MM.1S (cell line): ENCODE measurements around the gene CD44.

Experiments used
- DNase-seq: peaks from one replicate; pipeline ENCODE4 v3.0.0-alpha.2; 2015
- H2AFZ ChIP-seq: fragments of 300-600 bp; sonication (generic); 2 replicates; pipeline ENCODE4 v1.6.0; 2016; ENCODE audit warnings: antibody characterized with exemption, low read length
- H3F3A ChIP-seq: fragments of 300-600 bp; sonication (generic); 2 replicates; pipeline ENCODE4 v1.6.1; 2016; ENCODE audit warnings: mild to moderate bottlenecking, antibody characterized with exemption, low read length, moderate library complexity, mixed read lengths; ENCODE audit not compliant: insufficient read depth
- H3K27ac ChIP-seq: fragments of 300-600 bp; sonication (generic); 2 replicates; pipeline ENCODE4 v1.5.1; 2016; ENCODE audit warnings: mild to moderate bottlenecking, low read length
- H3K27me3 ChIP-seq: fragments of 300-600 bp; sonication (generic); replicated peaks from 2 replicates; pipeline ENCODE4 v1.6.0; 2016; ENCODE audit warnings: low read length; ENCODE audit not compliant: insufficient read depth
- H3K36me3 ChIP-seq: fragments of 300-600 bp; sonication (generic); replicated peaks from 2 replicates; pipeline ENCODE4 v1.6.1; 2016; ENCODE audit warnings: mild to moderate bottlenecking, low read length, mixed read lengths; ENCODE audit not compliant: insufficient read depth
- H3K4me1 ChIP-seq: fragments of 300-600 bp; sonication (generic); 2 replicates; pipeline ENCODE4 v1.6.1; 2016; ENCODE audit warnings: low read length, mixed read lengths
- H3K4me2 ChIP-seq: fragments of 300-600 bp; sonication (generic); 2 replicates; pipeline ENCODE4 v1.6.0; 2016; ENCODE audit warnings: low read depth, low read length
- H3K4me3 ChIP-seq: fragments of 300-600 bp; sonication (generic); 2 replicates; pipeline ENCODE4 v1.5.1; 2016; ENCODE audit warnings: low read length, mixed read lengths
- H3K79me2 ChIP-seq: fragments of 300-600 bp; sonication (generic); 2 replicates; pipeline ENCODE4 v1.6.1; 2016; ENCODE audit warnings: mixed run types, low read length, mixed read lengths
- H3K9ac ChIP-seq: fragments of 300-600 bp; sonication (generic); 2 replicates; pipeline ENCODE4 v1.6.1; 2016; ENCODE audit warnings: low read length, mixed read lengths
- H3K9me2 ChIP-seq: fragments of 300-600 bp; sonication (generic); replicated peaks from 2 replicates; pipeline ENCODE4 v1.6.1; 2016; ENCODE audit warnings: mild to moderate bottlenecking, low read length, mixed read lengths; ENCODE audit not compliant: insufficient read depth
- H3K9me3 ChIP-seq: fragments of 300-600 bp; sonication (generic); replicated peaks from 2 replicates; pipeline ENCODE4 v1.6.1; 2016; ENCODE audit warnings: mild to moderate bottlenecking, low read length, mixed read lengths; ENCODE audit not compliant: insufficient read depth
- H4K20me1 ChIP-seq: fragments of 300-600 bp; sonication (generic); 2 replicates; pipeline ENCODE4 v1.6.1; 2016; ENCODE audit warnings: mild to moderate bottlenecking, low read length, moderate library complexity, mixed read lengths; ENCODE audit not compliant: insufficient read depth
- CTCF ChIP-seq: fragments of 300-600 bp; sonication (generic); IDR thresholded peaks from 2 replicates; pipeline ENCODE4 v1.5.1; 2016; ENCODE audit warnings: antibody characterized with exemption, low read length, mixed read lengths
- EZH2 ChIP-seq: fragments of 300-600 bp; sonication (generic); optimal IDR thresholded peaks from 2 replicates; pipeline ENCODE3; 2017; ENCODE audit warnings: low read depth, mild to moderate bottlenecking, antibody characterized with exemption, low read length, mixed read lengths
- EZH2phosphoT487 ChIP-seq: fragments of 300-600 bp; sonication (generic); IDR thresholded peaks from 2 replicates; pipeline ENCODE4 v1.6.1; 2018; ENCODE audit warnings: antibody characterized with exemption, low read length

Gene CD44

GRCh38 chr11:35109041-35109440, 29.9 kb upstream of the CD44 start:
- Histone ChIP-seq H3K79me2 (no peaks in the 10 kb centered on the region), H2AFZ (no peak overlapping the region)

GRCh38 chr11:35109827-35110226, 29.1 kb upstream of the CD44 start:
- no peak for DNase-seq
- TF ChIP-seq EZH2phosphoT487 (no peak), EZH2 (no peak), CTCF (no peak)
- Histone ChIP-seq H3K9me3 (no peaks in the 10 kb centered on the region), H3K4me3 (no peak overlapping the region), H3K36me3 (no peaks in the 10 kb centered on the region), H4K20me1 (no peaks in the 10 kb centered on the region), H3K4me2 (no peak overlapping the region), H3K27me3 (no peaks in the 10 kb centered on the region), H2AFZ (no peak overlapping the region), H3K9ac (no peak overlapping the region), H3K4me1 (peaks cover 55% of the 10 kb centered on the region), H3K9me2 (no peaks in the 10 kb centered on the region), H3F3A (peaks cover 20% of the 10 kb centered on the region; the same call in 1 of the 2 replicates), H3K27ac (no peak overlapping the region), H3K79me2 (no peaks in the 10 kb centered on the region)

More at GRCh38 chr11:35109041-35109440, 29.9 kb upstream of the CD44 start:
- Histone ChIP-seq H3K9ac (no peak overlapping the region), H3K4me3 (no peak overlapping the region), H3F3A (peaks cover 20% of the 10 kb centered on the region; the same call in 1 of the 2 replicates), H3K36me3 (no peaks in the 10 kb centered on the region), H3K9me3 (no peaks in the 10 kb centered on the region), H3K27ac (no peak overlapping the region), H3K9me2 (no peaks in the 10 kb centered on the region), H3K4me2 (no peak overlapping the region), H4K20me1 (no peaks in the 10 kb centered on the region), H3K4me1 (peaks cover 55% of the 10 kb centered on the region), H3K27me3 (no peaks in the 10 kb centered on the region)
- no peak for TF ChIP-seq CTCF
- TF ChIP-seq EZH2, result no peak
- TF ChIP-seq EZH2phosphoT487, result no peak
- DNase-seq, result no peak

- no peak overlapping the region for H3K27ac ChIP-seq
- peaks cover 42% of the 10 kb centered on the region for H3K4me1 ChIP-seq
Observed at GRCh38 chr11:35111161-35112055, 27.6 kb upstream of the CD44 start.

More at GRCh38 chr11:35111161-35112055, 27.6 kb upstream of the CD44 start:
- Histone ChIP-seq H3K79me2 (no peaks in the 10 kb centered on the region), H2AFZ (no peak overlapping the region), H3K9me2 (no peaks in the 10 kb centered on the region), H3K9ac (no peak overlapping the region), H4K20me1 (no peaks in the 10 kb centered on the region), H3K27me3 (no peaks in the 10 kb centered on the region), H3F3A (peaks cover 17% of the 10 kb centered on the region; the same call in 1 of the 2 replicates), H3K4me3 (no peak overlapping the region), H3K9me3 (no peaks in the 10 kb centered on the region), H3K36me3 (no peaks in the 10 kb centered on the region), H3K4me2 (no peak overlapping the region)
- no peak for TF ChIP-seq EZH2phosphoT487
- no peak for TF ChIP-seq CTCF
- no peak for TF ChIP-seq EZH2
- no peak for DNase-seq
